ENCODE results near the gene RTP5. TPM values are rescaled to one million over a fixed set of nuclear protein-coding genes. Genes with fewer than 3 reads are reported as not detected.

Gene RTP5
- total RNA-seq, 1 experiment from 2014 or later, result not detected

GRCh38 chr2:241887806-241888522 lies 18.4 kb downstream of the RTP5 start:
- no peak for DNase-seq (ENCODE audit: low read depth)

GRCh38 chr2:241888641-241889040 lies 19.1 kb downstream of the RTP5 start:
- no peak for DNase-seq (ENCODE audit: low read depth)

- DNase-seq (ENCODE audit: low read depth), result no peak
These were observed 21.2 kb downstream of the RTP5 start for GRCh38 chr2:241890524-241891235.

- DNase-seq (ENCODE audit: low read depth), result no peak
These were observed 21.9 kb downstream of the RTP5 start for GRCh38 chr2:241891315-241891987.

- no peak for DNase-seq (ENCODE audit: low read depth)
These were observed 22.4 kb downstream of the RTP5 start for GRCh38 chr2:241891988-241892298.

- no peak for DNase-seq (ENCODE audit: low read depth)
These were observed 23.0 kb downstream of the RTP5 start for GRCh38 chr2:241892299-241893137.

- DNase-seq (ENCODE audit: low read depth), result no peak
These were observed 23.7 kb downstream of the RTP5 start for GRCh38 chr2:241893265-241893664.

- DNase-seq (ENCODE audit: low read depth), result no peak
These were observed 24.6 kb downstream of the RTP5 start for GRCh38 chr2:241894056-241894641.

GRCh38 chr2:241894681-241895426 lies 25.3 kb downstream of the RTP5 start:
- no peak for DNase-seq (ENCODE audit: low read depth)

- DNase-seq (ENCODE audit: low read depth), result no peak
These were observed 25.8 kb downstream of the RTP5 start for GRCh38 chr2:241895427-241895711.

GRCh38 chr2:241895712-241896641 lies 26.4 kb downstream of the RTP5 start:
- DNase-seq (ENCODE audit: low read depth), result no peak

GRCh38 chr2:241896746-241897201 lies 27.2 kb downstream of the RTP5 start:
- no peak for DNase-seq (ENCODE audit: low read depth)

- no peak for DNase-seq (ENCODE audit: low read depth)
These were observed 27.8 kb downstream of the RTP5 start for GRCh38 chr2:241897231-241897916.

- DNase-seq (ENCODE audit: low read depth), result no peak
These were observed 29.1 kb downstream of the RTP5 start for GRCh38 chr2:241898463-241899270.

GRCh38 chr2:241900251-241901017 lies 30.9 kb downstream of the RTP5 start:
- DNase-seq (ENCODE audit: low read depth), result no peak

GRCh38 chr2:241901018-241901380 lies 31.5 kb downstream of the RTP5 start:
- no peak for DNase-seq (ENCODE audit: low read depth)

- DNase-seq (ENCODE audit: low read depth), result no peak
These were observed 32.2 kb downstream of the RTP5 start for GRCh38 chr2:241901500-241902351.

Data from Daoy (cell line).